CD4-positive, alpha-beta T cell treated with Interferon alpha-2 for 1 hour (primary cell): ENCODE data around the gene OCSTAMP.

ENCODE experiments used
- DNase-seq, 2 donors: peaks; one replicate each; pipeline ENCODE4 v3.0.0-alpha.2; 2020 to 2022

OCSTAMP gene

GRCh38 chr20:46552460-46553420, 2.3 kb upstream of the OCSTAMP start:
- DNase-seq = peak in 1 of 2 donors; percentile 34

DNA sequence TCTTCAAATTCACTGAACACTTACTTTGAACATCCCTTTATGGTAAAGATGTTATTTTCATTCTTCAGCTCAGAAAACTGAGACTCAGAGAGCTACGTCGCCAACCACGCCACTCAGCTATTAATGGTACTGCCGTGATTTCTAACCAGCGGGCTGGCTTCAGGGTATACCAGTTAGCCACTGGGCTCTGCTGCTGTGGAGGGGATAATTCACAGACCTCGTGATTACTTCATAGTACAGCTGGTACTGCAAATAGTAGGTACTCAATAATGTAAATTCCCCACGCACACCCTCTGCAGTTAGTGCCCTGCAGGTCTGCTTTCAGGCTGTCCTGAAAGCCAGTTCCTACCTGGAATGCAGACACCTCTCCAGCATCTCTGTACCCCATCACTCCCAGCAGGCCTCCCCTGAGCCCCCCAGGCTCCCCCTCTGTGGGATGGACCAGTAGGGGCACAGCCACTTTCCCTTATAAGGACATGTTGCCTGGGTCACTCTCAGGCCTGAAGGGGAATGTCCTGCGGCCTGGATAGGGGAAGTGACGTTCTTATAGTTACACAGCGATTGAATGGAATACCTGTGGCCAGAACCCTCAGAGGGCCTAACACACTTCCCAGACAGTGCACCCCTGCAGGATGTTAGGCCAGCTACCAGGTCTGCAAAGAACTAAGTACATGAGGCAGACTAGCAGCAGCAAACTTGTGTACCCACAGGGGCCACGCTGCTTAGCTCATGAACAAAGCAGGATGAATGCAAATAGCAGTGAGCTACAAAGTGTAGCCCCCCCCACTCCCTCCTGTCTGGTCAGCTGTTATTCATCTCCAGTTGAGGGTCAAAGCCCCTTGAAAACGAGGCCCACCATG, 1.3 kb upstream of the OCSTAMP start:
- DNase-seq = no peak

GRCh38 chr20:46549188-46549972, 1.1 kb downstream of the OCSTAMP start:
- DNase-seq = no peak

GRCh38 chr20:46548688-46549087, 1.8 kb downstream of the OCSTAMP start:
- no peak for DNase-seq

- no peak for DNase-seq
These were observed 2.5 kb downstream of the OCSTAMP start for GRCh38 chr20:46547995-46548394.

DNA sequence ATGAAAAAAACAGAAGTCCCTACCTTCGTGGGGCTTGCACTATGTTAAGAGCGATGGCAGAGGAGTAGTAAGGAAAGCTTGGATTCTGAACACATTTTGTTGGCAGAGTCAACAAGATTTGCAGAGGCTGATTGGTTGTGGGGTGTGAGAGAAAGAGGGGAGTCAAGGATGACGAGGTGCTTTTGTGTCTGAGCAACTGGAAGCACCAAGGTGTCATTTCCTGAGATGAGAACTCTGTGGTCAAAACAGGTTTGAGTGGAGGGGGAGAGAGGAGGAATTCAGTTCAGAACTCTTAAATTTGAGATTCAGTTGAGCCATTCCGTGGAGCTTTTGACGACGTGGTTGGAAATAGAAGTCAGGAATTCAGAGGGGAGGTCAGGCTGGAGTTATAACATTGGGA, 3.5 kb downstream of the OCSTAMP start:
- DNase-seq = no peak

DNA sequence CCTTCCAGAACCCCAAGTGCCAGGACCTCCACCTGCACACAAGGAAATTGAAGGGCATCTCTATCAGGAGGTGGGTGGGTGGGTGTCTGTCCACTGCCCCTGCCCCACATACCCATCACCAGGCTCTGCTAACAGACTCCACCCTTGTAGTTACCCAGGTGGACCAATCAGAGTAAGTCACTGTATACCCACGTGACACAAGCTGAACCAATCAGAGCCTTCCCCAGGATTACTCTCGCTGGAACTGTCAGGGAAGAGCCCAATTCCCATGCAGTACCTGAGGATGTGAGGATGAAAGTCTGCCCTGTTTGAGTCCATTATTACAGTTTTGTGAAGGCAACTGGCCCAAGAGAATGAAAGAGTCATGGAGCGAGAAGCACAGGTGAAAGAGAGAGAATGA, 4.2 kb downstream of the OCSTAMP start:
- no peak for DNase-seq

- no peak for DNase-seq
These were observed 4.7 kb downstream of the OCSTAMP start for GRCh38 chr20:46545827-46546138.

DNA sequence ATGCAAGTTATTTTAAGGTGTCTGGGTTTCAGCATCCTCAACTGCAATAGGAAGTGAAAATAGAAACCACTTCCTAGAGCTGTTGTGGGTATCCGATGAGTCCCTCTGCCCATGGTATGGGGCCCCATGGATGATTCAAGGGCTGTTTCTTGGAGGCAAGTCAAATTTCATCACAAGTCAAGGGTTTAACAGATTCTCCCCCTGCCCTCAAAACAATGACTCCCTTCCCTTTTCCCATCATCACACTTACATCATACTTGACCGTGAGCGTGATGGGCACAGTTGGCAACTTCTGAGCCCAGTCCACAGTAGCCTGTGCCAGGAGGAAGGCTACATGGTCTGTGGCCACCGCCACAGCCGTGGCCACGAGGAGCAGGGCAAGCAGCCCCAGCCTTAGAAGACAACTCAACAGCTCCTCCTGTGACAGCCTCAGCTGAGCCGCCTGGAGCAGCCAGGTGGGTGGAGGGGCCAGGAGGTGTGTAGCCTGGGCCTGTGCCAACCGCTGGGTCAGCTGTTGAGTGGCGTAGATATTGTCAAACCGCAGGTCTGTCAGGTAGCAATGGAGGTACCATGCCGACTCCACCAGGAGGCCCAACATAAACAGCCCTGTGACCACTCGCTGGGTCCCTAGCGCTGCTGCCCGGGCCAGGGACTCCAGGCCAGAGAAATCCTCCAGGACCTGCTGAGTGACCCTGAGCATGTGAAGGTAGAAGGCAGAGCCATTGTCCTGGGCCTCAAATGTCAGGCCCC, 5.2 kb downstream of the OCSTAMP start:
- DNase-seq = peak; percentile 22 to 63

DNA sequence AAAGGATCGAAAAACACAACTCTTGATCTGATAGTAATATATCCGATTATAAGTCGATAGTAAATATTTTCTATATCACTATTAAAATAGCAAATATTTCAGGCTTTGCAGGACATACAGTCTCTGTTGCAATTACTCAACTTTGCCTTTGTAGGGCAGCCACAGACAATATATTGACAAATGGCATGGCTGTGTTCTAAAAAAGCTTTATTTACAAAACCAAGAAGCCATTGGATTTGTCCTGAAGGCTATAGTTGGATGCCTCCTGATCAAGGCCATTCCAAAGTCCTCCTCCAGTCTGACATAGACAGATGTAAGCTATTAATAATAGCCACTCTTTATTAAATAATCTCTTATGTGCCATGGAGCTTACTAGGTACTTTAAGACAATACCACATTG, 5.9 kb downstream of the OCSTAMP start:
- no peak for DNase-seq

DNA sequence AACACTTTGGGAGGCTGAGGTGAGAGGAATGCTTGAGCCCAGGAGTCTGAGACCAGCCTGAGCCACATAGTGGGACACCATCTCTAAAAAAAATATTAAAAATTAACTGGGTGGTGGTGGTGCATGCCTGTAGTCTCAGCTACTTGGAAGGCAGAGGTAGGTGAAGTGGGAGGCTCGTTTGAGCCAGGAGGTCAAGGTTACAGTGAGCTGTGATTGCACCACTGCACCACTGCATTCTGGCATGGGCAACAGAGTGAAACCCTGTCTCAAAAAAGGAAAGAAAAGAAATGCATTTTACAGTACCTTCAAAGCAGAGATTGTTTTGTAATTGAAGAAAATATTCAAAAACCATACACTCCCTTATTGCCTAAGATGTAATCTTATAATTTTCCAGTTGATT, 6.5 kb downstream of the OCSTAMP start:
- DNase-seq = no peak

DNA sequence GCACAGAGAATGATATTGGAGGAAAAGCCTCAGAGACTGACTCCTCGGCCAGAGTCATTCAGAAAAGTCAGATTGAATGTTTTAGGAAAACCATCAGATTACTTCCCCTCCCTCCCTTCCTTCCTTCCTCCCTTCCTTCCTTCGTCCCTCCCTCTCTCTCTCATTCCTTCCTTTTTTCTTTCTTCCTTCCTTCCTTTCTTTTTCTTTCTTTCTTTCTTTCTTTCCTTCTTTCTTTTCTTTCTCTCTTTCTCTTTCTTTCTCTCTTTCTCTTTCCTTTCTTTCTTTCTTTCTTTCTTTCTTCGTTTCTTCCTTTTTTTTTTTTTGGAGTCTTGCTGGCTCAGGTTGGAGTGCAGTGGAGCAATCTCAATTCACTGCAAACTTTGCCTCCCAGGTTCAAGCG, 7.4 kb downstream of the OCSTAMP start:
- DNase-seq = no peak

- DNase-seq = no peak
These were observed 9.1 kb downstream of the OCSTAMP start for GRCh38 chr20:46541229-46541935.

DNA sequence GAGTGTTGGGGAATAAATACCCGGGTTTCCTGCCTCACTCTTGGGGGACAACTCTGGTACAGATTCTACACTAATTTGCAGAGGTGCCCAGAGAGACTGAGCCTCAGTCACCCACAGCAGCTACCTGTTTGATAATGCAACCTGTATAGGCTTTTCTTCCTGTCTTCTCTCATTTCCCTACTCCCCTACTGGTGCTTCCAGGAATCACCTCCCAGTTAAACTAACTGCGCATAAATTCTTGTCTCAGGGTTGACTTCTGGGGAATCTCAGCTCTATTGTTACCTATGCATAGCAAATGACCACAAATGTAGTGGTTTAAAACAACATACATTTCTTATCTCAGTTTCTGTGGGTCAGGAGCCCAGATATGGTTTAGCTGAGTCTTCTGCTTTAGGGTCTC, 11.3 kb downstream of the OCSTAMP start:
- no peak for DNase-seq

DNA sequence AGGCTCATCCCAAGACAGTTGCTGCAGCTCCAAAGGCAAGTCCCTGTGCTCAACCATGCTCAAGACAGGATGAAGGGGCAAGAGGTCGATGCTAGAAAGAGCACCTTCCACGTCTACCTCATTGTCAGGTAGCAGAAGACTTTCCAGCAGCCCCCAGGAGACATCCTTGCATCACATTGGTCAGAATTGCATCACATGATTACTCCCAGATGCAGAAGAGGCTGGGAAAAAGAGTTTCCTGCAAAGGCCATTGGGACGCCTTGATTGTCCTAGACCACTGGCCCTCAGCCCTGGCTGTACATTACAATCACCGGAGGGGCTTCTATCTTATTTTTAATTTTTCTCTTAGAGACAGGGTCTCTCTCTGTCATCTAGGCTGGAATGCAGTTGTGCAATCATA, 19.8 kb downstream of the OCSTAMP start:
- no peak for DNase-seq

GRCh38 chr20:46523696-46524328, 26.6 kb downstream of the OCSTAMP start:
- no peak for DNase-seq

GRCh38 chr20:46523108-46523507, 27.3 kb downstream of the OCSTAMP start:
- DNase-seq = no peak

GRCh38 chr20:46520976-46521579, 29.4 kb downstream of the OCSTAMP start:
- DNase-seq = peak; percentile 45 to 55

GRCh38 chr20:46520540-46520939, 29.9 kb downstream of the OCSTAMP start:
- DNase-seq = no peak

DNA sequence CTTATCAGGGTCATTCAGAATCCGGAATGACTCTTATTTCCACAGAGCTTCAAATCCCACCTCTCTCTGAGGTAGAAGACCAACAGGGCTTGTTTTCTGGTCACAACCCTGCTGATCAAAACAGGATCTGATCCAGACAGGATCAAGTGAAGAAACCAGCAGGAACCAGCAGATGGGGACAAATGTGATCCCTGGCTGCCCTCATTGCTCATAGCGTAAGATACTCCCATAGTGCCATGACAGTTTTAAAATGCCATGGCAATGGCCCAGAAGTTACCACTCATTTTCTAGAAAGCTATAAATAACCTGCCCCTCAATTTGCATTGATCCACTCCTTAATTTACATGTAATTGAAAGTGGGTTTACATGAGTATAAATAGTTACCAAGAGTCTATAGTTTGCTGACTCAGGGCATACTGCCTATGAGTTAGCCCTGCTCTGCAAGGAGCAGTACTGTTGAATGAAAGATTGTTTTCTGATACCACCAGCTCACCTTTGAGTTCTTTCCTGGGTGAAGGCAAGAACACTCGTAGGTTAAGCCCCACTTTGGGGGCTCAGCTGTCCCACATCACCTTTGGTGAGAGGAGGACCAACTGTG, 30.9 kb downstream of the OCSTAMP start:
- no peak for DNase-seq
